Suprapubic skin (tissue), 4 donors: ENCODE results near the gene RPIA. TPM values are rescaled to one million over a fixed set of nuclear protein-coding genes. Genes with fewer than 3 reads are reported as not detected.

ENCODE experiments used
- DNase-seq, 2 donors: peaks; one replicate each; pipeline ENCODE4 v3.0.0-alpha.2; 2019; ENCODE audit warnings: low spot score in 2 of 2
- H3K27ac ChIP-seq: fragments of 200-600 bp; sonication (generic); one replicate; pipeline ENCODE4 v1.5.1; 2019
- H3K27me3 ChIP-seq: fragments of 200-600 bp; sonication (generic); one replicate; pipeline ENCODE4 v1.5.1; 2019
- H3K36me3 ChIP-seq: fragments of 200-600 bp; sonication (generic); one replicate; pipeline ENCODE4 v1.5.1; 2019
- H3K4me1 ChIP-seq: fragments of 200-600 bp; sonication (generic); one replicate; pipeline ENCODE4 v1.5.1; 2019
- H3K4me3 ChIP-seq: fragments of 200-600 bp; sonication (generic); one replicate; pipeline ENCODE4 v1.5.1; 2019; ENCODE audit warnings: mild to moderate bottlenecking
- H3K9me3 ChIP-seq: fragments of 200-600 bp; sonication (generic); one replicate; pipeline ENCODE4 v1.5.1; 2019
- CTCF ChIP-seq, 2 donors: fragments of 200-600 bp in 1 of 2; fragments of 450-650 bp in 1 of 2; sonication (generic) in 1 of 2; IDR thresholded peaks; one replicate each; pipeline ENCODE4 v1.5.1; 2016 to 2019; ENCODE audit warnings: antibody characterized with exemption in 2 of 2, mild to moderate bottlenecking in 1 of 2, moderate library complexity in 1 of 2
- EP300 ChIP-seq: sonication (generic); formaldehyde crosslinking; IDR thresholded peaks from one replicate; pipeline ENCODE4 v1.6.1; 2017; ENCODE audit warnings: antibody characterized with exemption
- POLR2A ChIP-seq, 2 donors: fragments of 450-650 bp; IDR thresholded peaks; one replicate each; pipeline ENCODE4 v1.6.1; 2017; ENCODE audit warnings: antibody characterized with exemption in 2 of 2, mild to moderate bottlenecking in 2 of 2, moderate library complexity in 2 of 2
- POLR2AphosphoS5 ChIP-seq, 3 donors: sonication (generic); formaldehyde crosslinking; IDR thresholded peaks; one replicate each; pipeline ENCODE4 v1.6.1; 2017; ENCODE audit warnings: antibody characterized with exemption in 3 of 3
- WGBS: methylation state at CpG from one replicate; pipeline ENCODE4 v1.1.5; 2018; 5-methylcytosine and 5-hydroxymethylcytosine counted together
- total RNA-seq, 4 donors: library from RNA; depleted of rRNA; stranded (reverse); fragments of >200 nt; gene quantifications; one replicate each; pipeline ENCODE4 v1.1.0, GENCODE V29; 2016

Gene RPIA
- total RNA-seq, 4 donors from 2014 or later: 7.9 to 9.8 (median 9.6) TPM

- Histone ChIP-seq H3K36me3 (peaks cover 3% of the 10 kb centered on the region), H3K4me1 (peaks cover 11% of the 10 kb centered on the region), H3K27ac (no peak overlapping the region), H3K27me3 (no peaks in the 10 kb centered on the region), H3K9me3 (no peaks in the 10 kb centered on the region), H3K4me3 (no peak overlapping the region)
- WGBS: 73% methylated on average over 4 of the region's 4 CpGs
- DNase-seq: no peak
- TF ChIP-seq POLR2A (IDR thresholded peaks at IDR 0.05) (no peak), CTCF (IDR thresholded peaks at IDR 0.05) (no peak)
These were observed 17.7 kb downstream of the RPIA start for GRCh38 chr2:88709181-88709631.

GRCh38 chr2:88711289-88711688, 19.8 kb downstream of the RPIA start:
- H3K4me1 ChIP-seq: peaks cover 11% of the 10 kb centered on the region
- H3K9me3 ChIP-seq: no peaks in the 10 kb centered on the region
- H3K4me3 ChIP-seq: no peak overlapping the region
- no peaks in the 10 kb centered on the region for H3K27me3 ChIP-seq
- no peak overlapping the region for H3K27ac ChIP-seq
- WGBS: 62% methylated on average over 1 of the region's 1 CpG
- TF ChIP-seq POLR2A (IDR thresholded peaks at IDR 0.05): no peak
- TF ChIP-seq CTCF (IDR thresholded peaks at IDR 0.05): no peak
- DNase-seq: no peak
- H3K36me3 ChIP-seq: no peaks in the 10 kb centered on the region

- peaks cover 11% of the 10 kb centered on the region for H3K4me1 ChIP-seq
- 60% methylated on average over 1 of the region's 1 CpG for WGBS
- TF ChIP-seq POLR2A (IDR thresholded peaks at IDR 0.05) (no peak), EP300 (no peak), POLR2AphosphoS5 (IDR thresholded peaks at IDR 0.05) (no peak), CTCF (IDR thresholded peaks at IDR 0.05) (no peak)
These were observed 20.4 kb downstream of the RPIA start for GRCh38 chr2:88711897-88712296.

GRCh38 chr2:88713408-88713807, 21.9 kb downstream of the RPIA start:
- H3K27me3 ChIP-seq: no peaks in the 10 kb centered on the region
- H3K4me1 ChIP-seq: peaks cover 11% of the 10 kb centered on the region
- TF ChIP-seq POLR2A (IDR thresholded peaks at IDR 0.05): no peak
- TF ChIP-seq POLR2AphosphoS5 (IDR thresholded peaks at IDR 0.05): no peak
- TF ChIP-seq CTCF (IDR thresholded peaks at IDR 0.05): no peak
- TF ChIP-seq EP300: no peak
- no peak overlapping the region for H3K4me3 ChIP-seq
- DNase-seq: no peak
- H3K27ac ChIP-seq: no peak overlapping the region
- WGBS: 95% methylated on average over 4 of the region's 4 CpGs
- no peaks in the 10 kb centered on the region for H3K36me3 ChIP-seq
- H3K9me3 ChIP-seq: no peaks in the 10 kb centered on the region

More at GRCh38 chr2:88711897-88712296, 20.4 kb downstream of the RPIA start:
- no peak overlapping the region for H3K4me3 ChIP-seq
- no peaks in the 10 kb centered on the region for H3K36me3 ChIP-seq
- no peak for DNase-seq
- H3K9me3 ChIP-seq: no peaks in the 10 kb centered on the region
- no peaks in the 10 kb centered on the region for H3K27me3 ChIP-seq
- H3K27ac ChIP-seq: no peak overlapping the region

GRCh38 chr2:88714667-88715066, 23.2 kb downstream of the RPIA start:
- Histone ChIP-seq H3K27ac (no peak overlapping the region), H3K9me3 (no peaks in the 10 kb centered on the region), H3K27me3 (no peaks in the 10 kb centered on the region), H3K4me1 (peaks cover 5% of the 10 kb centered on the region), H3K36me3 (no peaks in the 10 kb centered on the region), H3K4me3 (no peak overlapping the region)
- TF ChIP-seq EP300: no peak
- no peak for TF ChIP-seq POLR2AphosphoS5 (IDR thresholded peaks at IDR 0.05)
- TF ChIP-seq CTCF (IDR thresholded peaks at IDR 0.05): no peak
- TF ChIP-seq POLR2A (IDR thresholded peaks at IDR 0.05): no peak
- WGBS: 96% methylated on average over 3 of the region's 3 CpGs
- no peak for DNase-seq
